HepG2 (cell line): ENCODE results near the gene PLA2G12A. TPM values are rescaled to one million over a fixed set of nuclear protein-coding genes. Genes with fewer than 3 reads are reported as not detected.
A peak's percentile ranks its signal among the peaks of the same experiment; 100 is the strongest.

ENCODE experiments used
- GPN1 ChIP-seq: sonication (generic); formaldehyde crosslinking; IDR thresholded peaks from 2 replicates; pipeline ENCODE4 v1.5.1; 2020; ENCODE audit warnings: missing genetic modification reagents, borderline replicate concordance
- LCORL ChIP-seq, 2 experiments: fragments of 450-650 bp in 1 of 2; sonication (generic) in 1 of 2; formaldehyde crosslinking in 1 of 2; IDR thresholded peaks; 2 replicates each; pipeline versions ENCODE4 v1.5.0 to v1.6.1; 2017 to 2020; ENCODE audit warnings: antibody characterized with exemption in 1 of 2, missing genetic modification reagents in 1 of 2
- ONECUT2 ChIP-seq: sonication (generic); formaldehyde crosslinking; IDR thresholded peaks from 2 replicates; pipeline ENCODE4 v1.4.0; 2020; ENCODE audit warnings: missing genetic modification reagents
- ZNF382 ChIP-seq: sonication (generic); formaldehyde crosslinking; IDR thresholded peaks from 2 replicates; pipeline ENCODE4 v1.5.0; 2020; ENCODE audit warnings: missing genetic modification reagents, mild to moderate bottlenecking, borderline replicate concordance
- ZNF773 ChIP-seq: sonication (generic); formaldehyde crosslinking; IDR thresholded peaks from 2 replicates; pipeline ENCODE4 v1.4.0; 2020; ENCODE audit warnings: missing genetic modification reagents, borderline replicate concordance
- polyA plus RNA-seq, 8 experiments: library from polyadenylated mRNA; depleted of rRNA in 3 of 8; stranded (reverse) in 7 of 8; unstranded in 1 of 8; fragments of >200 nt; fragmentation: Illumina TruSeq in 4 of 8; extraction: Trizol in 4 of 8; gene quantifications; 2 replicates each; pipeline versions ENCODE4 v1.2.1 to v1.2.3, GENCODE V29; 2011 to 2016; ENCODE audit warnings: low read depth in 4 of 8, missing spikeins in 1 of 8, mixed read lengths in 1 of 8; ENCODE audit not compliant: insufficient read depth in 1 of 8
- total RNA-seq, 5 experiments: library from RNA; depleted of rRNA; stranded (reverse); fragments of >200 nt; fragmentation: Illumina TruSeq; extraction: Trizol; gene quantifications; 2 replicates each; pipeline ENCODE4 v1.2.3, GENCODE V29; 2016; ENCODE audit warnings: low read depth in 1 of 5
- TF ChIP-seq, protein P1 (sequence below): sonication (generic); formaldehyde crosslinking; IDR thresholded peaks from 2 replicates; pipeline ENCODE4 v1.4.0; 2020; ENCODE audit warnings: missing genetic modification reagents
- TF ChIP-seq, protein P2 (sequence below): sonication (generic); formaldehyde crosslinking; IDR thresholded peaks from 2 replicates; pipeline ENCODE4 v1.5.0; 2020; ENCODE audit warnings: mild to moderate bottlenecking, missing genetic modification reagents, borderline replicate concordance
- TF ChIP-seq, protein P3 (sequence below): sonication (generic); formaldehyde crosslinking; IDR thresholded peaks from 2 replicates; pipeline ENCODE4 v1.9.0; 2021; ENCODE audit warnings: mild to moderate bottlenecking, missing genetic modification reagents
- TF ChIP-seq, protein P4 (sequence below): sonication (generic); formaldehyde crosslinking; IDR thresholded peaks from 2 replicates; pipeline ENCODE4 v1.4.0; 2020; ENCODE audit warnings: missing genetic modification reagents, borderline replicate concordance

Gene PLA2G12A
- total and polyA plus RNA-seq, 2 of the 13 experiments (the other 11 are each of a cell fraction or from before 2014, with no cell fraction given) = 61.2 to 64.0 TPM

DNA sequence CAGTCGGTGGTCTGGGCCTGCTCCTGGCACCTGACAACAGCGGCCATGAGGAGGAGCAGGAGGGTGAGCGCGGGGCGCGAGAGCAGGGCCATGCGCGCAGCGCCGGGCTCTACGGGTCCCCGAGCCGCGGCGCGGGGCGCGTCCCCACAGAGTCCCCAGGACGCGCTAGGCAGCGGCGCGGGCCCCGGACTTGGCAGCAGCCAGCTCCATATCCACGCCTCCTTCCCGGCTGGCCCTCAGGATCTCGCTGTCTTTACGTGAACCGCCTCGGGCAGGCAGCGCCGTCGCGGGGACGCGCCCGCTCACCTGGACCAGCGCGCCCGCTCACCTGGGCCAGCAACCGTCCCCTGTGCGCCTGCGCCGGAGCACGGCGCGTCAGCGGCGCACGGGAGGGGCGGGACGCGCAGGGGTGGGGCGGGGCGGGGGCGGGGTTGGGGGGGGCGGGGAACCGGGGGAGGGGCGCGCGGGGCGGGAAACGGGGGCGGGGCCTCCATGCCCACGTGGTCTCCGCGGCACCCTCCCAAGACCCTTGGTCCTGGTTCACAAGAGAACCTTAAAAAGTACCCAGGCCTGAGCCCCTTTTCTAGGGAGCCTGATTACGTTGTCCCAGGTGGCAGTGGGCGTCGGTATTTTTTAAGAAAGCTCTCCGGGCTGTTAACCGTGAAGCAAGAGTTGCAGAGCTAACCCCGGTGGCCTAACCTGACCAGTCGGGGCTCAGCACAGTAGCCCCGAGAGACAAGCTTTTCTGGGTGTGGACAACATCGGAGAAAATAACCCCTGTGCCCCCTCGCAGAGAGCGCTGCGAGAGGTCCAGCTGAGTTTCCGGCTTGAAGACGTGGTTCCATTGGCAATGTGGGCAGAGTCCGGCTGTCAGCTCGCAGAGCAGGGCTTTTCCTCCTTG, at the start of gene PLA2G12A (continued):
- TF ChIP-seq, protein P1, sequence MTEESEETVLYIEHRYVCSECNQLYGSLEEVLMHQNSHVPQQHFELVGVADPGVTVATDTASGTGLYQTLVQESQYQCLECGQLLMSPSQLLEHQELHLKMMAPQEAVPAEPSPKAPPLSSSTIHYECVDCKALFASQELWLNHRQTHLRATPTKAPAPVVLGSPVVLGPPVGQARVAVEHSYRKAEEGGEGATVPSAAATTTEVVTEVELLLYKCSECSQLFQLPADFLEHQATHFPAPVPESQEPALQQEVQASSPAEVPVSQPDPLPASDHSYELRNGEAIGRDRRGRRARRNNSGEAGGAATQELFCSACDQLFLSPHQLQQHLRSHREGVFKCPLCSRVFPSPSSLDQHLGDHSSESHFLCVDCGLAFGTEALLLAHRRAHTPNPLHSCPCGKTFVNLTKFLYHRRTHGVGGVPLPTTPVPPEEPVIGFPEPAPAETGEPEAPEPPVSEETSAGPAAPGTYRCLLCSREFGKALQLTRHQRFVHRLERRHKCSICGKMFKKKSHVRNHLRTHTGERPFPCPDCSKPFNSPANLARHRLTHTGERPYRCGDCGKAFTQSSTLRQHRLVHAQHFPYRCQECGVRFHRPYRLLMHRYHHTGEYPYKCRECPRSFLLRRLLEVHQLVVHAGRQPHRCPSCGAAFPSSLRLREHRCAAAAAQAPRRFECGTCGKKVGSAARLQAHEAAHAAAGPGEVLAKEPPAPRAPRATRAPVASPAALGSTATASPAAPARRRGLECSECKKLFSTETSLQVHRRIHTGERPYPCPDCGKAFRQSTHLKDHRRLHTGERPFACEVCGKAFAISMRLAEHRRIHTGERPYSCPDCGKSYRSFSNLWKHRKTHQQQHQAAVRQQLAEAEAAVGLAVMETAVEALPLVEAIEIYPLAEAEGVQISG (CRISPR knock-in tag) = peak; percentile 67
- TF ChIP-seq, protein P2, sequence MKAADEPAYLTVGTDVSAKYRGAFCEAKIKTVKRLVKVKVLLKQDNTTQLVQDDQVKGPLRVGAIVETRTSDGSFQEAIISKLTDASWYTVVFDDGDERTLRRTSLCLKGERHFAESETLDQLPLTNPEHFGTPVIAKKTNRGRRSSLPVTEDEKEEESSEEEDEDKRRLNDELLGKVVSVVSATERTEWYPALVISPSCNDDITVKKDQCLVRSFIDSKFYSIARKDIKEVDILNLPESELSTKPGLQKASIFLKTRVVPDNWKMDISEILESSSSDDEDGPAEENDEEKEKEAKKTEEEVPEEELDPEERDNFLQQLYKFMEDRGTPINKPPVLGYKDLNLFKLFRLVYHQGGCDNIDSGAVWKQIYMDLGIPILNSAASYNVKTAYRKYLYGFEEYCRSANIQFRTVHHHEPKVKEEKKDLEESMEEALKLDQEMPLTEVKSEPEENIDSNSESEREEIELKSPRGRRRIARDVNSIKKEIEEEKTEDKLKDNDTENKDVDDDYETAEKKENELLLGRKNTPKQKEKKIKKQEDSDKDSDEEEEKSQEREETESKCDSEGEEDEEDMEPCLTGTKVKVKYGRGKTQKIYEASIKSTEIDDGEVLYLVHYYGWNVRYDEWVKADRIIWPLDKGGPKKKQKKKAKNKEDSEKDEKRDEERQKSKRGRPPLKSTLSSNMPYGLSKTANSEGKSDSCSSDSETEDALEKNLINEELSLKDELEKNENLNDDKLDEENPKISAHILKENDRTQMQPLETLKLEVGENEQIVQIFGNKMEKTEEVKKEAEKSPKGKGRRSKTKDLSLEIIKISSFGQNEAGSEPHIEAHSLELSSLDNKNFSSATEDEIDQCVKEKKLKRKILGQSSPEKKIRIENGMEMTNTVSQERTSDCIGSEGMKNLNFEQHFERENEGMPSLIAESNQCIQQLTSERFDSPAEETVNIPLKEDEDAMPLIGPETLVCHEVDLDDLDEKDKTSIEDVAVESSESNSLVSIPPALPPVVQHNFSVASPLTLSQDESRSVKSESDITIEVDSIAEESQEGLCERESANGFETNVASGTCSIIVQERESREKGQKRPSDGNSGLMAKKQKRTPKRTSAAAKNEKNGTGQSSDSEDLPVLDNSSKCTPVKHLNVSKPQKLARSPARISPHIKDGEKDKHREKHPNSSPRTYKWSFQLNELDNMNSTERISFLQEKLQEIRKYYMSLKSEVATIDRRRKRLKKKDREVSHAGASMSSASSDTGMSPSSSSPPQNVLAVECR (CRISPR knock-in tag) = peak; percentile 78
- TF ChIP-seq ZNF773 (CRISPR knock-in tag) (no peak), LCORL (IDR thresholded peaks at IDR 0.05) (no peak), LCORL (CRISPR knock-in tag; IDR thresholded peaks at IDR 0.05) (no peak), ONECUT2 (no peak), GPN1 (no peak), ZNF382 (CRISPR knock-in tag) (no peak)
- TF ChIP-seq, protein P3, sequence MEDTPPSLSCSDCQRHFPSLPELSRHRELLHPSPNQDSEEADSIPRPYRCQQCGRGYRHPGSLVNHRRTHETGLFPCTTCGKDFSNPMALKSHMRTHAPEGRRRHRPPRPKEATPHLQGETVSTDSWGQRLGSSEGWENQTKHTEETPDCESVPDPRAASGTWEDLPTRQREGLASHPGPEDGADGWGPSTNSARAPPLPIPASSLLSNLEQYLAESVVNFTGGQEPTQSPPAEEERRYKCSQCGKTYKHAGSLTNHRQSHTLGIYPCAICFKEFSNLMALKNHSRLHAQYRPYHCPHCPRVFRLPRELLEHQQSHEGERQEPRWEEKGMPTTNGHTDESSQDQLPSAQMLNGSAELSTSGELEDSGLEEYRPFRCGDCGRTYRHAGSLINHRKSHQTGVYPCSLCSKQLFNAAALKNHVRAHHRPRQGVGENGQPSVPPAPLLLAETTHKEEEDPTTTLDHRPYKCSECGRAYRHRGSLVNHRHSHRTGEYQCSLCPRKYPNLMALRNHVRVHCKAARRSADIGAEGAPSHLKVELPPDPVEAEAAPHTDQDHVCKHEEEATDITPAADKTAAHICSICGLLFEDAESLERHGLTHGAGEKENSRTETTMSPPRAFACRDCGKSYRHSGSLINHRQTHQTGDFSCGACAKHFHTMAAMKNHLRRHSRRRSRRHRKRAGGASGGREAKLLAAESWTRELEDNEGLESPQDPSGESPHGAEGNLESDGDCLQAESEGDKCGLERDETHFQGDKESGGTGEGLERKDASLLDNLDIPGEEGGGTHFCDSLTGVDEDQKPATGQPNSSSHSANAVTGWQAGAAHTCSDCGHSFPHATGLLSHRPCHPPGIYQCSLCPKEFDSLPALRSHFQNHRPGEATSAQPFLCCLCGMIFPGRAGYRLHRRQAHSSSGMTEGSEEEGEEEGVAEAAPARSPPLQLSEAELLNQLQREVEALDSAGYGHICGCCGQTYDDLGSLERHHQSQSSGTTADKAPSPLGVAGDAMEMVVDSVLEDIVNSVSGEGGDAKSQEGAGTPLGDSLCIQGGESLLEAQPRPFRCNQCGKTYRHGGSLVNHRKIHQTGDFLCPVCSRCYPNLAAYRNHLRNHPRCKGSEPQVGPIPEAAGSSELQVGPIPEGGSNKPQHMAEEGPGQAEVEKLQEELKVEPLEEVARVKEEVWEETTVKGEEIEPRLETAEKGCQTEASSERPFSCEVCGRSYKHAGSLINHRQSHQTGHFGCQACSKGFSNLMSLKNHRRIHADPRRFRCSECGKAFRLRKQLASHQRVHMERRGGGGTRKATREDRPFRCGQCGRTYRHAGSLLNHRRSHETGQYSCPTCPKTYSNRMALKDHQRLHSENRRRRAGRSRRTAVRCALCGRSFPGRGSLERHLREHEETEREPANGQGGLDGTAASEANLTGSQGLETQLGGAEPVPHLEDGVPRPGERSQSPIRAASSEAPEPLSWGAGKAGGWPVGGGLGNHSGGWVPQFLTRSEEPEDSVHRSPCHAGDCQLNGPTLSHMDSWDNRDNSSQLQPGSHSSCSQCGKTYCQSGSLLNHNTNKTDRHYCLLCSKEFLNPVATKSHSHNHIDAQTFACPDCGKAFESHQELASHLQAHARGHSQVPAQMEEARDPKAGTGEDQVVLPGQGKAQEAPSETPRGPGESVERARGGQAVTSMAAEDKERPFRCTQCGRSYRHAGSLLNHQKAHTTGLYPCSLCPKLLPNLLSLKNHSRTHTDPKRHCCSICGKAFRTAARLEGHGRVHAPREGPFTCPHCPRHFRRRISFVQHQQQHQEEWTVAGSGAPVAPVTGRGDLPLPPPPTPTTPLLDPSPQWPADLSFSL (CRISPR knock-in tag) = no peak
- TF ChIP-seq, protein P4, sequence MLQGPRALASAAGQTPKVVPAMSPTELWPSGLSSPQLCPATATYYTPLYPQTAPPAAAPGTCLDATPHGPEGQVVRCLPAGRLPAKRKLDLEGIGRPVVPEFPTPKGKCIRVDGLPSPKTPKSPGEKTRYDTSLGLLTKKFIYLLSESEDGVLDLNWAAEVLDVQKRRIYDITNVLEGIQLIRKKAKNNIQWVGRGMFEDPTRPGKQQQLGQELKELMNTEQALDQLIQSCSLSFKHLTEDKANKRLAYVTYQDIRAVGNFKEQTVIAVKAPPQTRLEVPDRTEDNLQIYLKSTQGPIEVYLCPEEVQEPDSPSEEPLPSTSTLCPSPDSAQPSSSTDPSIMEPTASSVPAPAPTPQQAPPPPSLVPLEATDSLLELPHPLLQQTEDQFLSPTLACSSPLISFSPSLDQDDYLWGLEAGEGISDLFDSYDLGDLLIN = no peak
